Stimulated activated CD4-positive, alpha-beta T cell treated with anti-CD3 and anti-CD28 coated beads, Interleukin-2, amount 100 ng/mL, for 4 hours (primary cell): ENCODE measurements around the gene SPC24.
"Not testable (repeated sequence)": the region's sequence is repeated elsewhere in the genome, so short reads cannot be mapped to it uniquely, and the experiment has no call there.

ENCODE experiments used
- DNase-seq: peaks from one replicate; pipeline ENCODE4 v3.0.0-alpha.2; 2020; ENCODE audit warnings: low read depth

The SPC24 gene

DNA sequence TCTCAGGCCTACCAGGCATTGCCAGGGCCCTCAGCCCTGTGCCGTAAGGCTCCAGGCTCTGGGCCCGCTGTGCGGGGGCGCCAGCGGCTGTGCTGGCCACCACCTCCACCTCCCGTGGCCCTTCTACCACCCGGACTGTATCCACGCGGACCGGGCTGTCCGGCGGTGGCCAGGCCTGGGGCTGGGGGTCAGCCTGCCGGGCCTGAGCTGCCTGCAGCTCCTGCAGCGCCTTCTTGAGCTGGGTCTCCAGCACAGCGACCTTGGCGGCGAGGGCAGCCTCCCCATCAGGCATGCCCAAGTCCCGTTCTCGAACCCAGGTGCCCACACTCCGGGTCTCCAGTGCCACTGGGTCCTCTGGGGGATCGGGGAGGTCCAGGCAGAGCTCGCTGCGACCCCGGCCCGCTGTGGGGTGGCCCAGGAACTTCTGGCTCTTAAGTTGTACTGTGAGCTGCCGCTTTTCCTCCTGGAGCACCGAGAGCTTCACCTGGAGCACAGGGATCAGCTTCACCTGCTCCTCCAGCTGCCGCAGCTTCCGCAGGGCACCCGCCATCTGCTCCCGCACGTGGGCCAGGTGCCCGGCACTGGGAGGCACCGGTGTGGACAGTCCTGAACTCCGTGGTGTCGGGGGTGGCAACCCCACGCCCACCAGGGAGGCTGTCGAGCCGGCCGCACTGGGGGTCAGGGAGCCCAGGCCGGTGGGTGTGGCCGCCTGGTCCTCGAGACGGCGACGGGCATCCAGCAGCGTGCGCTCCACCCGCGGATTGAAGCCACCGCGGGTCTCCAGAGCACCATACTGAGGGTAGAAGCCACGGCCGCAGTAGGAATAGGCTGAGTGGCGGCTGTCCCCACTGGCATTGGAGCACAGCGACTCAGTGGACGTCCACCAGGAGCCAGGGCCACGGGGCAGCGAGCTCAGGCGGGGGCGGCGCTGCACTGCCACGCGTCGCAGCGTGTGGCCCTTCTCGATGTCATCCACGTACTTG lies 37.7 kb upstream of the SPC24 start:
- DNase-seq = no peak

DNA sequence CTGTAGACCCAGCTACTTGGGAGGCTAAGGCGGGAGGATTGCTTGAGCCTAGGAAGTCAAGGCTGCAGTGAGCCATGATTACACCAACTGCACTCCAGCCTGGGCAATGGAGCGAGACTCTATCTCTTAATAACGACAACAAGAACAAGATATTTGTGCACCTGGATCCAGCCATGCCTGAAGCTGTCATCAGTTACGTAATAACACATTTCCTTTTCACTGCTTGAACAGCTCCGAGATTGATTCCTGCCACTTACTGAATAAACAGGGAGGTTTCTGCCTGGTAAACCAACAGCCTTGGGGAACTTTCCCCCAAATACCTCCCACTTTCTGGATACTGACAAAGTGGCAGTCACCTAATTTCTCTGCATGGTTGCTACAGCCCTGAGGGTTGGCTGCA lies 36.4 kb upstream of the SPC24 start:
- no peak for DNase-seq

GRCh38 chr19:11191273-11191755 lies 35.7 kb upstream of the SPC24 start:
- DNase-seq = no peak

DNA sequence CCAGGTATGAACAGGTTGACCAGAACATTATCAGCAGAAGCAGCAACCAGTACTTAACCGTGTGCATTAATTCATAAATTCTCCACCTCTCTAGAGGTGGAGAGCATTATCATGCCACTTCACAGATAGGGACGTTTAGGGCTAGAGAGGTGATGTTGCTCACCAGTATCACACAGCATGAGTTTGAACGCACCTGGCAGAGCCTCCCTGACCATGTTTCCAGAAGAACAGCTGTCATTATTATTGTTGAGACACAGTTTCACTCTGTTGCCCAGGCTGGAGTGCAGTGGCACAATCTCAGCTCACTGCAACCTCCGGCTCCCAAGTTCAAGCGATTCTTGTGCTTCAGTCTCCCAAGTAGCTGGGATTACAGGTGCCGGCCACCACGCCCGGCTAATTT lies 34.9 kb upstream of the SPC24 start:
- no peak for DNase-seq

GRCh38 chr19:11187441-11187840 lies 31.9 kb upstream of the SPC24 start:
- no peak for DNase-seq

DNA sequence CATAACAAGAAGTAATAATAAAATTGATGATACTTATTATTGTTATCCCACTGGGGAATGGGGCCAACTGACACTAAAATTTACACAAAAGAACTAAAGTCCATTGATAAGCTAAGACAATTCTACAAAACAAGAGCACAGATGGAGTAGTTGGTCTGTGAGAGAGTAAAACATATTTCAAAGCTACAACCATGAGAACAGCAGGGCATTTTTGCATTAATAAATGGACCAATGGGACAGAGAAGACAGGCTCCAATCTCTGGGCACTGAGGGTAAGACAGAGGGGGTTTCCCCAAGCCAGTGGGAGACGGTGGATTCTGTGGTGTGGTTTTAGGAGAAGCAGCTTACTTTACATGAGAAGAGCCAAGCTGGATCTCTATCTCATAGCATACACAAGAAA lies 27.4 kb upstream of the SPC24 start:
- no peak for DNase-seq

- no peak for DNase-seq
Observed at GRCh38 chr19:11181488-11181887, 25.9 kb upstream of the SPC24 start.

GRCh38 chr19:11180975-11181374 lies 25.4 kb upstream of the SPC24 start:
- DNase-seq = not testable (repeated sequence)

DNA sequence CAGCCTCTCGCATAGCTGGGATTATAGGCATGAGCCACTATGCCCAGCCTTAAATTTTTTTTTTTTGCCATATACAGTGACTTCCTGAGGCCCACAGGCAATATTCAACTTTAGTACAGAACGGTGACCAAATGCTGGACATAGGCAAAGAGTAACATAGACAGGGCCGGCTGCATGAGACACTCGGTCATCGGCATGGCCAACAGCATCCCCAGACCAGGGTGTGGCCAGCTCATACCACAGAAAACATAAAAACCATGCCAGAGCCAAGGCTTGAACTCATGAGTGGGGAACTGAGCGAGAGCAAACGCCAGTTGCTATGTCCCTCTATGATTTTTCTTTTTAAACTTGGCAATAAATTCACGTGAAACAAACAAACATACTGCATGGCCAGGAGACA lies 24.8 kb upstream of the SPC24 start:
- DNase-seq = no peak

DNA sequence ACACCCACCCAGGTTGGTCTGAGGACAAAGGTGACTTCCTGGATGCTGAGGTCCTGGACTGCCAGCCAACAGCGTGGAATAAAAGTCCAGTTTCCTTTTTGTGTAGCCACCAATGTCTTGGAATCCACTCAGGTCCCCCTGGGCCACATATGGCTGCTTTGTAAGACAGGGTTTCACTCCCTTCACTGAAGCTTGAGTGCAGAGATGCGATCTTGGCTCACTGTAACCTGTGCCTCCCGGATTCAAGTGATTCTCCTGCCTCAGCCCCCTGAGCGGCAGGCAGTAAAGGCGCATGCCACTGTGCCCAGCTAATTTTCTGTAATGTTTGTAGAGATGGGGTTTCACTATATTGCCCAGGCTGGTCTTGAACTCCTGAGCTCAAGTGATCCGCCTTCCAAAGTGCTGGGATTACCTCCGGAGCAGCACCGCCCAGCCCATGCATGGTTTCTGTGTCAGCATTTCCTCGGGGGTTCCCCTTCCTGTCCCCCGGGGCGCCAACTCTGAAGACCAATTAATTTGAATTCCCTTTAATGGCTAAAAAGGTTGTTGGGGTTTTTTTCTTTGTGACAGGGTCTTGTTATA lies 24.2 kb upstream of the SPC24 start:
- no peak for DNase-seq

DNA sequence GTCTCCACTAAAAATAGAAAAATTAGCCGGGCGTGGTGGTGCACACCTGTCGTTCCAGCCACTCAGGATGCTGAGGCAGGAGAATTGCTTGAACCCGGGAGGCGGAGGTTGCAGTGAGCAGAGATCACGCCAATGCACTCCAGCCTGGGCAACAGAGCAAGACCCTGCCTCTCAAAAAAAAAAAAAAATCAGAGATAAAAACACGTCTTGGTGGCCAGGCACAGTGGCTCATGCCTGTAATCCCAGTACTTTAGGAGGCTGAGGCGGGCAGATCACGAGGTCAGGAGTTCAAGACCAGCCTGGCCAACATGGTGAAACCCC lies 23.5 kb upstream of the SPC24 start:
- not testable (repeated sequence) for DNase-seq

GRCh38 chr19:11177592-11177991 lies 22.0 kb upstream of the SPC24 start:
- no peak for DNase-seq

DNA sequence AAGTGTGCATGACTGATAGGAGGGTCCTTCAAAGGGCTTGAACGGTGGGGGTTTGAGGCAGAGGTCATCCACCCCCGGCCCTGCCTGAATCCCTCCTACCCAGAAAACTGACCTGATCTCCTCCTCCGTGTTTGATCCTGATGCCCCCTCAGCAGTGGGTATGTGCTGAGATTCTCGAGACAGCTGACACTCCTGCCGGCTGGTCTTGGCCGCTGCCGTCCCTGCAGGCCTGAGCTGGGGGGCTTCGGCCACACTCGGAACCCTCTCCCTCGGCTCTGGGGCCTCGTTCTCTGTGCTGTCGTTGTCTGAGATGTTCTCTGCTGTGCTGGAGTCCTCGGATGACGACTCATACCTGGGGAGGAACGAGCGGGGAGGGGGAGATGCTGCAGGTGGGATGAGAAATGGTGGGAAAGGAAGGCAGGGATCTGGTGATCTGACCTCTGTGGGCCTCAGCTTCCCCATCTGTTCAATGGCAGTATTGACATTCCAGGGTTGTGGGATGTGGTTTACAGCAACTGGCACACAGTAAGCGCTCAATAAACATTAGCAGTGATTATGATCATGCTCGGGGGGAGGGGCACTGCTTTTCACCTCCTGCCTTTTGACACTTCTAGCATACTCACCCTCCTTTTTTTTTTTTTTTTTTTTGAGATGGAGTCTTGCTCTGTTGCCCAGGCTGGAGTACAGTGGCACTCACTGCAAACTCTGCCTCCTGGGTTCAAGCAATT lies 21.0 kb upstream of the SPC24 start:
- no peak for DNase-seq

- no peak for DNase-seq
Observed at GRCh38 chr19:11175920-11176319, 20.3 kb upstream of the SPC24 start.

DNA sequence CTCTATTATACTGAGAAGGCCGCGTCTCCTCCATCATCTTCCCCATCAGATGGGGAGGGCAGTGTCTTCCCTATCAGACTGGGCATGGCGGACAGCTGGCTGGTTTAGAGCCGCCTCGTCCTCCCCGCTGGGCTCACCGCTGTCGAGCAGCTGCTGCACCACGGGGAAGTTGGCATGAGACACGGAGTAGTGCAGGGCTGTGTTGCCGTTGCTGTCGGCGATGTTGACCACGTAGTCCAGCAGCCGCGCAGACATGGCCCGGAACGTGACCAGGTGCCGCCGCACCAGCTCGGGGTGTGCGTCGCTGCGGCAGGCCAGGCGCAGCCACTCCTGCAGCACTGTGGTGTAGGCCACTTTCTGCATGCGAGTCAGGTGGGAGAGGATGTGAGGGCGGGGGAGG lies 18.8 kb upstream of the SPC24 start:
- DNase-seq = no peak

DNA sequence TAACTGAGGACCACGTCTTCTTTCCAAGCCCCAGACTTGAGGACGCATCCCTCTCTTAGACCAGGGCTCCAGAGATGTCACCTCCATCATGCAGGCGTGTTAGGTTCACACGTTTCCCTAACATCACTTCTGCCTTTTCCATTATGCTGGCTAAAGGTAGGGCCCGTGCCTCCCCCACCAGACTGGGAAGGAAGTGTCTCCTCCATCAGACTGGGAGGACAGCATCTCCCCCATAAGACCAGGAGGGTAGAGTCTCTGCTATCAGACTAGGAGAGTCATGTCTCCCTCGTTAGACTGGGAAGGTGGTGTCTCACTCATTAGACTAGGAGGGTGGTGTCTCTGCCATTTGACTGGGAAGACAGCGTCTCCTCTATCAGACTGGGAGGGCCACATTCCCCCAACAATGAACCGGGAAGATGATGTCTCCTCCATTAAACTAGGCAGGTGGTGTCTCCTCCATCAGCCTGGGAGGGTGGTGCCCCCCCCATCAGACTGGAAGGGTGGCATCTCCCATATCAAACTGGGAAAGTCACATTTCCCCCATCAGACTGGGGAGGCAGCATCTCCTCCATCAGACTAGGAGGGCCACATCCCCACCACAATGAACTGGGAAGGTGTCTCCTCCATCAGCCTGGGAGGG lies 18.1 kb upstream of the SPC24 start:
- DNase-seq = no peak

- no peak for DNase-seq
Observed at GRCh38 chr19:11172576-11172975, 17.0 kb upstream of the SPC24 start.

DNA sequence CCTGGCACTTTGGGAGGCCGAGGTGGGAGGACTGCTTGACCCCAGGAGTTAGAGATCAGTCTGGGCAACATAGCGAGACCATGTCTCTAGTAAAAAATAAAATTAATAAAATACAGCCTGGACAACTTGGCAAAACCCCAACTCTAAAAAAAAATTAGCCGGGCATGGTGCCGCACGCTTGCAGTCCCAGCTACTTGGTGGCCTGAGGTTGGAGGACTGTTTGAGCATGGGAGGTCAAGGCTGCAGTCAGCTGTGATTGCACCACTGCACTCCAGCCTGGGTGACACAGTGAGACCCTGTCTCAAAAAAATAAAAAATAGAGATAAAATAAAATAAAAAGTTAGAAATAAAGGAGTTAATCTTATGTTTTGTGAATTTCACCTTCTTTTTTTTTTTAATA lies 15.6 kb upstream of the SPC24 start:
- DNase-seq = no peak

GRCh38 chr19:11169896-11170678 lies 14.5 kb upstream of the SPC24 start:
- DNase-seq = no peak

DNA sequence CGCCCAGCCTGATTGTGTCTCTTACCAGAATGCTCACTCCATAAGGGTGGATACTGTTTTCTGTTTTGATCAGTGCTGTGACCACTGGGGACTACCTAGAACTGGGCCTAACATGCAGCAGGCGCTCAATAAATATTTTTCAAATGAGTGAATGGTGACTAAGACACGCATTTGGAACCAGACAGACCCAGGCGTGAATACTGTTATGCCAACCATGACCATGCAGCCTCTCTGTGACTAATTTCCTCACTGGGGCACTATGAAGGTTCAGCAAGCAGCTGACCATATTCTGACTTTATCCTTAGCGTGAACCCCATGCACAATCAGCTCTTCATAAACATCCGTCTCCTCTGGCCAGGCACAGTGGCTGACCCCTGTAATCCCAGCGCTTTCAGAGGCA lies 13.0 kb upstream of the SPC24 start:
- DNase-seq = no peak

- no peak for DNase-seq
Observed at GRCh38 chr19:11166281-11167142, 10.9 kb upstream of the SPC24 start.
